Ascending aorta (tissue), 2 donors: ENCODE results near the gene TCEAL9. TPM values are rescaled to one million over a fixed set of nuclear protein-coding genes. Genes with fewer than 3 reads are reported as not detected.

Source experiments
- DNase-seq, 2 donors: peaks; one replicate each; pipeline ENCODE4 v3.0.0-alpha.2; 2019; ENCODE audit warnings: low spot score in 2 of 2
- H3K27ac ChIP-seq, 2 donors: fragments of 200-600 bp; sonication (generic); one replicate each; pipeline ENCODE4 v1.5.1; 2016 to 2017; ENCODE audit warnings: mild to moderate bottlenecking in 1 of 2
- H3K27me3 ChIP-seq: fragments of 200-600 bp; sonication (generic); one replicate; pipeline ENCODE4 v1.5.1; 2017
- H3K36me3 ChIP-seq, 2 donors: fragments of 200-600 bp; sonication (generic); one replicate each; pipeline ENCODE4 v1.5.1; 2016
- H3K4me1 ChIP-seq, 2 donors: fragments of 200-600 bp; sonication (generic); one replicate each; pipeline ENCODE4 v1.5.1; 2016 to 2017; ENCODE audit warnings: mild to moderate bottlenecking in 1 of 2
- H3K4me3 ChIP-seq, 2 donors: fragments of 200-600 bp; sonication (generic); one replicate each; pipeline ENCODE4 v1.5.1; 2016 to 2017; ENCODE audit warnings: mild to moderate bottlenecking in 1 of 2
- H3K9me3 ChIP-seq, 2 donors: fragments of 200-600 bp; sonication (generic); one replicate each; pipeline ENCODE4 v1.5.1; 2016
- CTCF ChIP-seq, 3 experiments: fragments of 200-600 bp in 2 of 3; fragments of 450-650 bp in 1 of 3; sonication (generic) in 2 of 3; IDR thresholded peaks; one replicate each; pipeline ENCODE4 v1.5.1; 2016 to 2019; ENCODE audit warnings: antibody characterized with exemption in 3 of 3, mild to moderate bottlenecking in 1 of 3, moderate library complexity in 1 of 3
- intact Hi-C: fragments of 100-400 bp; cut with DNase I; formaldehyde crosslinking; loops from one replicate; pipeline ENCODE4 v1.15.1; 2023
- total RNA-seq: library from RNA; depleted of rRNA; stranded (reverse); fragments of >200 nt; gene quantifications from one replicate; pipeline ENCODE4 v1.1.0, GENCODE V29; 2016

Gene TCEAL9
- total RNA-seq, 1 donor from 2014 or later = 20.9 TPM

DNA sequence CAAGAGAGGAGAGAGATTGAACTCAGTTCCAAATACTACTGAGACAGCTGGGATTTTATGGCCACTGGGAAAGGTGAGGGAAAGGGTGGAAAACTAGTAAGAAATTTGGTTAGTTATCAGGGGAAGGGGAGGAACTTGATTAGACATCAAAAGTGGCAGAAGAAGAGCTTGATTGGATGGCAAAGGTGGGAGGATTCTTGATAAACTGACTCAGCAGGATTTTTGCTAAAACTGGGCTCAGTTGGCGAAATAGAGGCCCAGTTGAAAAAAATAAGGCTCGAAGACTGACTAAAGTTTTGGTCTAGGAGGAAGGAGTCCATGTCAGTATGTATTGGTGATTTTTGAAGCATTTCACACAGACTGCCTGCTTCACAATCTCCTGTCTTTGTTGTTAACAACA, 30.0 kb downstream of the TCEAL9 start:
- H3K4me1 ChIP-seq = no peaks in the 10 kb centered on the region
- no peak for TF ChIP-seq CTCF (IDR thresholded peaks at IDR 0.05)
- no peaks in the 10 kb centered on the region for H3K36me3 ChIP-seq
- no peaks in the 10 kb centered on the region for H3K9me3 ChIP-seq
- intact Hi-C loops = no loop called here
- no peak overlapping the region for H3K4me3 ChIP-seq
- no peak for DNase-seq
- no peaks in the 10 kb centered on the region for H3K27me3 ChIP-seq
- H3K27ac ChIP-seq = no peak overlapping the region

DNA sequence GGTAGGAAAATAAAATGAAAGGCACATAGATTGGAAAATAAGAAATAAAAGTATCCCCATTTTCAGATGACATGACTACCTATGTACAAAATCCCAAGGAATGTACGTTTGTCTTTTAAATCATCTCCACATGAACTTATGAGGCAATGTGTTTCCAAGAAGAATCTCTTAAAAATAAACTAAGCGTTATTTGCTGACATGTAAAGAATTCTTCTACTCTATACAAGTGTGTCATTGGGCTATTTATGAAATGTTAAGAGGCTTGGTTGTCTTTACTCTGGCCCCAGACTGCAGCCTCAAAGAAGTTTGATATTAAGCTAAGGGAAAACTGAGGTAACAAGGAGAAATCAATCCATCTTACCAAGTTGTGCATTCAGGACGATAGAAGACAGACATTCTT, 37.2 kb downstream of the TCEAL9 start:
- H3K27ac ChIP-seq = no peak overlapping the region
- no peak for DNase-seq
- no peaks in the 10 kb centered on the region for H3K4me1 ChIP-seq
- TF ChIP-seq CTCF (IDR thresholded peaks at IDR 0.05) = no peak
- no peak overlapping the region for H3K4me3 ChIP-seq
- H3K27me3 ChIP-seq = no peaks in the 10 kb centered on the region
- no peaks in the 10 kb centered on the region for H3K36me3 ChIP-seq
- H3K9me3 ChIP-seq = no peaks in the 10 kb centered on the region
- intact Hi-C loops = no loop called here

DNA sequence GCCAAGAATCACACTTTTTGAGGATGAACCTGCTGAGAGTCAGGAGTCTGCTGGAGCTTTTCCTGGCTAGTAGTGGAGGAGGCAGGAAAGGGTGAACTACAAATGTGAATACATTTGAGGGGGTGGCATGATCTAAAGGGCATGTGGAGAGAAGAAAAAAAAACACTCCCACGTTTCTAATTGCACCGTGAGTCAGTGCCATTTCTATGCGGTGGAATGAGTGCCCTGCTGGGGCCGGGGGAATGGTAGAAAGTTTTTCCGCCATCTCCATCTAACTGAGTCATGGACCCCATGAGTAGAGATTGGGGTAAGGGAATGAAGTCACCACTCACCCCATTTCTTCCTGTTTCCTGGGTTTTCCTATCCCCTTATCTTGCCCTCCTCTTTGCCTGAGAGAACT, 39.9 kb downstream of the TCEAL9 start:
- Histone ChIP-seq H3K36me3 (no peaks in the 10 kb centered on the region), H3K9me3 (no peaks in the 10 kb centered on the region), H3K4me3 (no peak overlapping the region), H3K4me1 (no peaks in the 10 kb centered on the region), H3K27me3 (no peaks in the 10 kb centered on the region), H3K27ac (no peak overlapping the region)
- no peak for TF ChIP-seq CTCF (IDR thresholded peaks at IDR 0.05)
- DNase-seq = no peak
- intact Hi-C loops = no loop called here

DNA sequence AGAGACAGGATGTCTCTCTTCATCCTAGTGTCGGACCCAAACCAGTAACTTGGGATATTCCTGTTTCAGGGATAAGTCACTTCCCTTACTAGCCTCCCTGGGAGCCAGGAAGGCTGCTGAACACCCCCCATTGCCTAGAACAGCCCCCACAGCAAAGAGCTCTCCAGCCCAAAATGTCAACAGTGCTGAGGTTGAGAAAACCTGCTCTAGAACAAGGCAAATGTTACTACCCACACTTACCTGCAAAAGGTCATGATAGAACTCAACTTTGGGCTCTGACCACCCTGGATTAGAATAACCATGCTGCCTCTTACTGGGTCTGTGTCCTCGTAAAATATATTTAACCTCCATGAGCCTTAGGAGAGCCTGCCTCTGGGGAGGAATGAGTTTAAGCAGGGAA, 40.4 kb downstream of the TCEAL9 start:
- Histone ChIP-seq H3K4me3 (no peak overlapping the region), H3K4me1 (no peaks in the 10 kb centered on the region), H3K36me3 (no peaks in the 10 kb centered on the region), H3K9me3 (no peaks in the 10 kb centered on the region), H3K27me3 (no peaks in the 10 kb centered on the region), H3K27ac (no peak overlapping the region)
- TF ChIP-seq CTCF (IDR thresholded peaks at IDR 0.05) = no peak
- intact Hi-C loops = no loop called here
- no peak for DNase-seq

DNA sequence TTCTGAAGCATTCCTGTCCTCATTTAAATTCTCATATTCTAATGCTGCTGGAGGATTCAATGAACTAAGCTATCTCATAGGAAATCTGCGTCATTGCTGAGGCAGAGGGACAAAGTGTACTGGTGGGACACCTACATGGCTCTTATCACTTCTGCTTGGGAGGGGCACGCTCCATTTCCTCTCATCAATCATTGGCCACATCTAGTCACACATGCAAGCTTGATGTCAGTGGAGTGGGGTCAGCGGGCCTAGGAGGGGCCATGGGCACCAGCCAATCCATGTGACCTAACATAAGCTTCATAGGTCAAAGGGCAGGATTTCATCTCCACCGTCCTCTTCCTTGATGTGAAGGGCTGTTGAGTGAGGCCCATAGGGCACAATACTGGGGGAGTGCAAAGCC, 41.4 kb downstream of the TCEAL9 start:
- Histone ChIP-seq H3K9me3 (no peaks in the 10 kb centered on the region), H3K27ac (no peak overlapping the region), H3K36me3 (no peaks in the 10 kb centered on the region), H3K4me1 (no peaks in the 10 kb centered on the region), H3K4me3 (no peak overlapping the region), H3K27me3 (no peaks in the 10 kb centered on the region)
- TF ChIP-seq CTCF (IDR thresholded peaks at IDR 0.05) = no peak
- no peak for DNase-seq
- intact Hi-C loops = no loop called here

- no peak overlapping the region for H3K27ac ChIP-seq
- H3K9me3 ChIP-seq = no peaks in the 10 kb centered on the region
- DNase-seq = no peak
- TF ChIP-seq CTCF (IDR thresholded peaks at IDR 0.05) = no peak
- H3K27me3 ChIP-seq = no peaks in the 10 kb centered on the region
- intact Hi-C loops = no loop called here
- H3K4me1 ChIP-seq = no peaks in the 10 kb centered on the region
- H3K4me3 ChIP-seq = no peak overlapping the region
- no peaks in the 10 kb centered on the region for H3K36me3 ChIP-seq
Measured at GRCh38 chrX:103398421-103398864, 42.1 kb downstream of the TCEAL9 start.
